Activated CD4-positive, alpha-beta T cell treated with anti-CD3 and anti-CD28 coated beads, Interleukin-2, amount 50 U/mL, for 24 hours (primary cell): ENCODE data around the gene UBE2S.

Source experiments
- DNase-seq, 2 donors: peaks; one replicate each; pipeline ENCODE4 v3.0.0-alpha.2; 2020; ENCODE audit warnings: low read depth in 1 of 2, low spot score in 1 of 2

Gene UBE2S

GRCh38 chr19:55366790-55367189 lies 40.8 kb downstream of the UBE2S start:
- no peak for DNase-seq

GRCh38 chr19:55365964-55366363 lies 41.6 kb downstream of the UBE2S start:
- DNase-seq, result no peak

- DNase-seq, result no peak
Measured at GRCh38 chr19:55365245-55365644, 42.3 kb downstream of the UBE2S start.

GRCh38 chr19:55362990-55363716 lies 44.4 kb downstream of the UBE2S start, which contains the start of gene GARIN5B:
TSS of gene GARIN5B (minus strand) at chr19:55363260. CDS start at chr19:55363066, 194 bp downstream.
- DNase-seq, result no peak

- no peak for DNase-seq
Measured at GRCh38 chr19:55362174-55362989, 45.2 kb downstream of the UBE2S start.

GRCh38 chr19:55360902-55361301 lies 46.7 kb downstream of the UBE2S start:
- no peak for DNase-seq

GRCh38 chr19:55358943-55359908 lies 48.4 kb downstream of the UBE2S start:
- DNase-seq, result no peak

GRCh38 chr19:55358493-55358892 lies 49.1 kb downstream of the UBE2S start:
- no peak for DNase-seq

GRCh38 chr19:55355213-55355821 lies 52.3 kb downstream of the UBE2S start:
- no peak for DNase-seq

GRCh38 chr19:55354698-55355212 lies 52.8 kb downstream of the UBE2S start, which contains the start of gene COX6B2:
TSS of gene COX6B2 (minus strand) at chr19:55354719. CDS start at chr19:55354521, 198 bp downstream.
- no peak for DNase-seq

GRCh38 chr19:55353803-55354697 lies 53.5 kb downstream of the UBE2S start:
- peak; percentile 20 to 43 for DNase-seq

- DNase-seq, result no peak
Measured at GRCh38 chr19:55353356-55353802, 54.2 kb downstream of the UBE2S start.

- no peak for DNase-seq
Measured at GRCh38 chr19:55352549-55353145, 54.9 kb downstream of the UBE2S start.

GRCh38 chr19:55352040-55352439 lies 55.5 kb downstream of the UBE2S start:
- no peak for DNase-seq

- no peak for DNase-seq
Measured at GRCh38 chr19:55350620-55351315, 56.8 kb downstream of the UBE2S start.
